Epithelial cell of esophagus (primary cell): ENCODE measurements around the gene RIF1.

Source experiments
- DNase-seq: peaks from one replicate; pipeline ENCODE4 v3.0.0; 2010; ENCODE audit warnings: low read depth
- H3K4me3 ChIP-seq: 2 replicates; pipeline ENCODE4 v1.5.1; 2011; ENCODE audit warnings: mild to moderate bottlenecking, low read length, control low read depth
- CTCF ChIP-seq: IDR thresholded peaks from 2 replicates; pipeline ENCODE4 v1.5.1; 2011; ENCODE audit warnings: low read depth, mild to moderate bottlenecking, low read length, control low read depth, inconsistent platforms; ENCODE audit not compliant: insufficient read depth; ENCODE audit errors: missing control alignments

The RIF1 gene

GRCh38 chr2:151506170-151506569, 96.5 kb downstream of the RIF1 start:
- no peak for TF ChIP-seq CTCF
- DNase-seq: no peak
- H3K4me3 ChIP-seq: no peak overlapping the region

GRCh38 chr2:151508519-151508918, 98.8 kb downstream of the RIF1 start:
- DNase-seq: peak; percentile 42
- no peak overlapping the region for H3K4me3 ChIP-seq
- TF ChIP-seq CTCF: no peak

- DNase-seq: peak; percentile 54
- H3K4me3 ChIP-seq: no peak overlapping the region
Observed at GRCh38 chr2:151518802-151519201, 109.1 kb downstream of the RIF1 start.

GRCh38 chr2:151520976-151521375, 111.3 kb downstream of the RIF1 start:
- no peak overlapping the region for H3K4me3 ChIP-seq
- TF ChIP-seq CTCF: no peak
- DNase-seq: no peak

More at GRCh38 chr2:151518802-151519201, 109.1 kb downstream of the RIF1 start:
- no peak for TF ChIP-seq CTCF

GRCh38 chr2:151522556-151522955, 112.9 kb downstream of the RIF1 start:
- H3K4me3 ChIP-seq: no peak overlapping the region
- DNase-seq: peak; percentile 38
- no peak for TF ChIP-seq CTCF

GRCh38 chr2:151523850-151524249, 114.1 kb downstream of the RIF1 start:
- no peak overlapping the region for H3K4me3 ChIP-seq
- DNase-seq: peak; percentile 44
- TF ChIP-seq CTCF: no peak

GRCh38 chr2:151525821-151526373, 116.2 kb downstream of the RIF1 start:
- no peak overlapping the region for H3K4me3 ChIP-seq
- TF ChIP-seq CTCF: no peak
- no peak for DNase-seq
